Psoas muscle (tissue), 8 donors: Measurements from ENCODE around the gene POGLUT2. TPM values are rescaled to one million over a fixed set of nuclear protein-coding genes. Genes with fewer than 3 reads are reported as not detected.

Experiments used
- ATAC-seq, 4 donors: fragments of 200-7000 bp; cut with Tn5 transposase; one replicate each; pipeline ENCODE4 v1.9.1; 2020; ENCODE audit warnings: moderate library complexity in 3 of 4, mild to moderate bottlenecking in 2 of 4
- DNase-seq, 2 donors: peaks; one replicate each; pipeline ENCODE4 v3.0.0-alpha.2; 2020
- H3K27ac ChIP-seq: fragments of 200-600 bp; one replicate; pipeline ENCODE4 v1.8.0; 2022
- H3K27me3 ChIP-seq, 3 donors: fragments of 200-600 bp in 1 of 3; one replicate each; pipeline versions ENCODE4 v1.6.1 to v1.8.0; 2013 to 2022; ENCODE audit warnings: low read length in 2 of 3, mild to moderate bottlenecking in 2 of 3, moderate library complexity in 1 of 3; ENCODE audit not compliant: insufficient read depth in 3 of 3
- H3K36me3 ChIP-seq, 2 donors: fragments of 200-600 bp in 1 of 2; one replicate each; pipeline versions ENCODE4 v1.6.1 to v1.8.0; 2013 to 2022; ENCODE audit warnings: low read depth in 1 of 2, mild to moderate bottlenecking in 1 of 2, moderate library complexity in 1 of 2; ENCODE audit not compliant: insufficient read depth in 1 of 2
- H3K4me1 ChIP-seq: fragments of 200-600 bp; one replicate; pipeline ENCODE4 v1.8.0; 2022
- H3K4me3 ChIP-seq: fragments of 200-600 bp; one replicate; pipeline ENCODE4 v1.8.0; 2022; ENCODE audit warnings: mild to moderate bottlenecking
- H3K9me3 ChIP-seq: fragments of 200-600 bp; one replicate; pipeline ENCODE4 v1.8.0; 2022
- WGBS, 3 donors: extraction: QIAGEN DNeasy Blood & Tissue Kit; methylation state at CpG; one replicate each; pipeline versions ENCODE4 v1.1.6 to v1.1.7; 2013; 5-methylcytosine and 5-hydroxymethylcytosine counted together
- intact Hi-C, 2 donors: fragments of 100-400 bp; cut with DNase I; formaldehyde crosslinking; loops; one replicate each; pipeline versions ENCODE4 v1.11.0 to v1.14.2; 2022
- polyA plus RNA-seq, 3 donors: library from polyadenylated mRNA; stranded (reverse); fragments of 200-250 nt; gene quantifications; one replicate each; pipeline ENCODE4 v1.2.3, GENCODE V29; 2013
- total RNA-seq, 4 donors: library from RNA; stranded (reverse); fragmentation: NEBNext Ultra II Directional in 2 of 4; extraction: Animal tissue kit (Norgen Biotek cat#: 25700) in 2 of 4; gene quantifications; one replicate each; pipeline versions ENCODE4 v1.2.1 to v1.2.4, GENCODE V29; 2021 to 2023
- TF ChIP-seq, protein P1 (sequence below): fragments of 200-600 bp; IDR thresholded peaks from one replicate; pipeline ENCODE4 v1.8.0; 2022; ENCODE audit warnings: antibody characterized with exemption
- donor health status: healthy with polysubstance abuse.
- donor health status: DM: no; HTN: no; CAD: no; lungs with moderate emphysema.
- donor health status: Bipolar disorder and iron deficiency.
- donor health status: healthy.
- donor health status: DM: yes; HTN: yes; CAD: no.
- donor health status: DM: no; HTN: no; CAD: no.
- donor health status: DM: no; HTN: no; CAD: no.
- donor health status: DM: yes; HTN: yes; CAD: no.

POGLUT2 gene
- total and polyA plus RNA-seq, 7 donors: 0.69 to 1.9 (median 0.96) TPM

DNA sequence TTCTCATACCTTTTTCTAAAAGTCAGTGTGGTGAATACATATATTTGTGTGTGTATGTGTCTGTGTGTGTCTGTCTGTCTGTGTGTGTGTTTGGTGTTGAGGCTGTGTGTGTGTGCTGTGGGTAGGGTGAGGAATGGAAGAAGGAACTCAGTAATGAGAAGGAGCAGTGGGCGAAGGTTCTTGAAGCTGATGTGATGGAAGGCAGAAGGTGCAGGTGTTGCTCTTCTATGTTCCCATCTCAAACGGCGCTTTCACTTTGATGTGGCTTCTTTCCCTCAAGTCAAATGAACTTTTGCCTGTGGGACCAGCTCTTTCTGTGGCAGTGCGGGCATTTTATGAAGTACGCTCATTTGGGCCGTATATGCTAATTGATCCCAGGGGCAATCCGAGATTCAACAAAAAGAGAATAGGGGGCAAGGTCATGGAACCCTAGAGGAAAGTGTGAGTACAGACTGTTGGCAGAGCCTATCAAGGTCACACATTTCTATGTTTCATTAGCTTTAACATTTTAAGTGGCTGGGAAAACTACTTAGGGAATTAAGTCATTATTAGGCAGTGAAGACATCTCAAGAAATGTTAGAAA is 15.3 kb upstream of the POGLUT2 start:
- TF ChIP-seq, protein P1, sequence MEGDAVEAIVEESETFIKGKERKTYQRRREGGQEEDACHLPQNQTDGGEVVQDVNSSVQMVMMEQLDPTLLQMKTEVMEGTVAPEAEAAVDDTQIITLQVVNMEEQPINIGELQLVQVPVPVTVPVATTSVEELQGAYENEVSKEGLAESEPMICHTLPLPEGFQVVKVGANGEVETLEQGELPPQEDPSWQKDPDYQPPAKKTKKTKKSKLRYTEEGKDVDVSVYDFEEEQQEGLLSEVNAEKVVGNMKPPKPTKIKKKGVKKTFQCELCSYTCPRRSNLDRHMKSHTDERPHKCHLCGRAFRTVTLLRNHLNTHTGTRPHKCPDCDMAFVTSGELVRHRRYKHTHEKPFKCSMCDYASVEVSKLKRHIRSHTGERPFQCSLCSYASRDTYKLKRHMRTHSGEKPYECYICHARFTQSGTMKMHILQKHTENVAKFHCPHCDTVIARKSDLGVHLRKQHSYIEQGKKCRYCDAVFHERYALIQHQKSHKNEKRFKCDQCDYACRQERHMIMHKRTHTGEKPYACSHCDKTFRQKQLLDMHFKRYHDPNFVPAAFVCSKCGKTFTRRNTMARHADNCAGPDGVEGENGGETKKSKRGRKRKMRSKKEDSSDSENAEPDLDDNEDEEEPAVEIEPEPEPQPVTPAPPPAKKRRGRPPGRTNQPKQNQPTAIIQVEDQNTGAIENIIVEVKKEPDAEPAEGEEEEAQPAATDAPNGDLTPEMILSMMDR: no peak
- H3K4me1 ChIP-seq: peaks cover 15% of the 10 kb centered on the region
- ATAC-seq: no peak
- no peak overlapping the region for H3K4me3 ChIP-seq
- H3K27me3 ChIP-seq: no peaks in the 10 kb centered on the region
- H3K27ac ChIP-seq: no peak overlapping the region
- no peak for DNase-seq
- H3K36me3 ChIP-seq: peaks cover 4 to 52% of the 10 kb centered on the region in 2 donors
- intact Hi-C loops: no loop called here
- H3K9me3 ChIP-seq: peaks cover 10% of the 10 kb centered on the region
- WGBS, 3 donors: 78 to 84% (median 83%) methylated on average over 7 of the region's 7 CpGs

DNA sequence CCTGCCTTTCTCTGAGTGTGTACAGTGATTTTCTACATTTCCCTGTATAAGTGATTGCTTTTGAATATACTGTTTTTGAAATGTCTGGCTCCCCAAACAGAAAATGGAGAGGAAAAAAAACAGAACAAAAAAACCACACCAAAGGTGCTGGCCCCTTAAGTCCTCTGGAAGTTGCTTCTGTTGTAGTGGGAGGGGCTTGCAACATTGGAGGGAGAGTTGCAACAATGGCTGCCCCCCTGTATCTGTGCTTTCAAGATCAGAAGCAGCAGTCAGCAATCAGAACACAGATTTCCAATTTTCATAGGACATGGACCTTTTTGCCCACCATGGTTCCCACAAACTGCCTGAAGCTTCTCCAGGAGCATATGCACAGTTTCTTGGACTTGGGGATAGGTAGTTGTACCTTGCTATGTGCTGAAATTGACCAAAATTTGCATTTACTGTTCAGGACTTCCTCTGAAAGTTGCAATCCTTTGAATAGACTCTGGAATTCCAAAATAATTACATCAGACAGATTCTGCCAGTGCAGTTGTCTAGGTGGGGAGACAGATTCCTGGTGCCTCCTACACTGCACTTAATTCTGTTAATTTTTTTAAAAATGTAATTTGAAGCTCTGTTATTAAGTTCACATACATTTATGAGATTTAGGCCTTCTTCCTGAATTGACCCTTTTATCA is 14.0 kb upstream of the POGLUT2 start:
- Histone ChIP-seq H3K4me1 (peaks cover 28% of the 10 kb centered on the region), H3K36me3 (peaks cover 7 to 40% of the 10 kb centered on the region in 2 donors), H3K27me3 (no peaks in the 10 kb centered on the region), H3K27ac (no peak overlapping the region), H3K4me3 (no peak overlapping the region), H3K9me3 (peaks cover 10% of the 10 kb centered on the region)
- ATAC-seq (no peak), DNase-seq (no peak)
- intact Hi-C loops: no loop called here
- TF ChIP-seq, protein P1: no peak

DNA sequence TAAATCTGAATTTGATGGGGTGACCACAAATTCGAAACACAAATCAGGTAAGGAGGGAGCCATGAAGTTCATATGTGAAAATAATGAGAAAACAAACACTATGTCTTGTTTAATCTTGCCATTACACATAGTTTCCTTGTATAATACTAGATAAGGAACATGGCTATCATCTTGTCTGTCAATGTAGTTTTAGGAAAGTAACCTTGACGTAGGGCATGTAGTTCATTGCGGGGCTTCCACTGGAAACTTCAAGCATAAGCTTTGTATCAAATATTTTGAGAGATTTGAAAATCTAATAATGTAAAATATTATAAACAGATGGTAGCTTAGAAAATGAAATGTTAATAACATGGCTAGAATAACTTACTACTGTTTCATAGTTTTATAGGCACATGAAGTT is 8.9 kb upstream of the POGLUT2 start:
- H3K4me1 ChIP-seq: peaks cover 32% of the 10 kb centered on the region
- no peaks in the 10 kb centered on the region for H3K27me3 ChIP-seq
- peaks cover 3 to 22% of the 10 kb centered on the region in 2 donors for H3K36me3 ChIP-seq
- WGBS, 3 donors: 97 to 99% (median 97%) methylated on average over 3 of the region's 3 CpGs
- no peak overlapping the region for H3K27ac ChIP-seq
- TF ChIP-seq, protein P1: no peak
- DNase-seq (no peak), ATAC-seq (no peak)
- no peak overlapping the region for H3K4me3 ChIP-seq
- H3K9me3 ChIP-seq: peaks cover 10% of the 10 kb centered on the region
- intact Hi-C loops: no loop called here

DNA sequence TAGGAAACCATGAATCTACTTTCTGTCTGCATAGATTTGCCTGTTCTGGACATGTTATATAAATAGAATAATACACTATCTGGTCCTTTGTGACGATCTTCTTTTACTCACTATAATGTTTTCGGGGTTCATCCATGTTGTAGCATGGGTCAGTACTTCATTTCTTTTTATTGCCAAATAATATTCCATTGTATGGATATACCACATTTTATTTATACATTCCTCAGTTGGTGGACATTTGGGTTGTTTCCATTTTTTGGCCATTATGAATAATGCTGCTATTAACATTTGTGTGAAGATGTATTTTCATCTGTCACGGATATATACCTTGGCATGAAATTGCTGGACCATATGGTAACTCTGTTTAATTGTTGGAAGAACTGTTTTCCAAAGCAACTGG is 6.9 kb upstream of the POGLUT2 start:
- Histone ChIP-seq H3K4me3 (no peak overlapping the region), H3K9me3 (peaks cover 7% of the 10 kb centered on the region), H3K27me3 (no peaks in the 10 kb centered on the region), H3K4me1 (peaks cover 47% of the 10 kb centered on the region), H3K36me3 (peaks cover 3 to 18% of the 10 kb centered on the region in 2 donors), H3K27ac (no peak overlapping the region)
- TF ChIP-seq, protein P1: no peak
- ATAC-seq (no peak), DNase-seq (no peak)
- WGBS, 3 donors: 94 to 100% (median 95%) methylated on average over 3 of the region's 3 CpGs
- intact Hi-C loops: no loop called here
